ENCODE results near the gene KSR2. TPM values are rescaled to one million over a fixed set of nuclear protein-coding genes. Genes with fewer than 3 reads are reported as not detected.

Gene KSR2
- total RNA-seq, 1 experiment from 2014 or later = 0.02 TPM

- DNase-seq (ENCODE audit: unreplicated experiment) = no peak
- POLR2A ChIA-PET = no interaction called here
- TF ChIP-seq CTCF (IDR thresholded peaks at IDR 0.05; ENCODE audit: unreplicated experiment) = no peak
- no peaks in the 10 kb centered on the region for H3K36me3 Mint-ChIP-seq (ENCODE audit: insufficient read depth, unreplicated experiment)
- H3K27ac Mint-ChIP-seq (ENCODE audit: low read depth, unreplicated experiment) = no peak overlapping the region
- intact Hi-C loops (cut with micrococcal nuclease) = no loop called here
- H3K27me3 Mint-ChIP-seq (ENCODE audit: insufficient read depth, unreplicated experiment) = no peaks in the 10 kb centered on the region
- H3K4me3 Mint-ChIP-seq (ENCODE audit: unreplicated experiment) = no peak overlapping the region
- CTCF ChIA-PET = interaction anchor here (0.6 to 1.2 kb wide), 2 partner anchors 19 to 176 kb away, joined by 3 read pairs; no protein-coding TSS in a partner anchor
- H3K9me3 Mint-ChIP-seq (ENCODE audit: unreplicated experiment) = no peaks in the 10 kb centered on the region
- no TSS peak for BruUV-seq (replicated peaks)
- H3K4me1 Mint-ChIP-seq (ENCODE audit: insufficient read depth, unreplicated experiment) = no peaks in the 10 kb centered on the region
Observed at GRCh38 chr12:117699118-117699517, 269.7 kb downstream of the KSR2 start.

- POLR2A ChIA-PET = no interaction called here
- intact Hi-C loops (cut with micrococcal nuclease) = no loop called here
- no peak for DNase-seq (ENCODE audit: unreplicated experiment)
- Mint-ChIP-seq H3K27ac (ENCODE audit: low read depth, unreplicated experiment) (no peak overlapping the region), H3K9me3 (ENCODE audit: unreplicated experiment) (peaks cover 7% of the 10 kb centered on the region), H3K4me1 (ENCODE audit: insufficient read depth, unreplicated experiment) (no peaks in the 10 kb centered on the region), H3K27me3 (ENCODE audit: insufficient read depth, unreplicated experiment) (no peaks in the 10 kb centered on the region), H3K4me3 (ENCODE audit: unreplicated experiment) (no peak overlapping the region), H3K36me3 (ENCODE audit: insufficient read depth, unreplicated experiment) (no peaks in the 10 kb centered on the region)
- no peak for TF ChIP-seq CTCF (IDR thresholded peaks at IDR 0.05; ENCODE audit: unreplicated experiment)
- no TSS peak for BruUV-seq (replicated peaks)
- CTCF ChIA-PET = interaction anchor here (0.7 to 1.4 kb wide), 4 partner anchors 10 to 460 kb away, joined by 3 to 4 read pairs (median 4); no protein-coding TSS in a partner anchor
Observed at GRCh38 chr12:117695956-117696355, 272.8 kb downstream of the KSR2 start.

- no peak for TF ChIP-seq CTCF (IDR thresholded peaks at IDR 0.05; ENCODE audit: unreplicated experiment)
- CTCF ChIA-PET = no interaction called here
- no TSS peak for BruUV-seq (replicated peaks)
Observed at GRCh38 chr12:117692512-117692911, 276.3 kb downstream of the KSR2 start.

GRCh38 chr12:117689857-117690256 is 278.9 kb downstream of the KSR2 start:
- intact Hi-C loops (cut with micrococcal nuclease) = no loop called here
- H3K4me3 Mint-ChIP-seq (ENCODE audit: unreplicated experiment) = no peak overlapping the region
- POLR2A ChIA-PET = no interaction called here
- no TSS peak for BruUV-seq (replicated peaks)
- no peaks in the 10 kb centered on the region for H3K27me3 Mint-ChIP-seq (ENCODE audit: insufficient read depth, unreplicated experiment)
- peaks cover 14% of the 10 kb centered on the region for H3K9me3 Mint-ChIP-seq (ENCODE audit: unreplicated experiment)
- CTCF ChIA-PET = interaction anchor here (0.6 to 0.7 kb wide), 2 partner anchors 21 to 119 kb away, joined by 3 to 4 read pairs; no protein-coding TSS in a partner anchor
- H3K4me1 Mint-ChIP-seq (ENCODE audit: insufficient read depth, unreplicated experiment) = peaks cover 17% of the 10 kb centered on the region
- H3K36me3 Mint-ChIP-seq (ENCODE audit: insufficient read depth, unreplicated experiment) = no peaks in the 10 kb centered on the region
- DNase-seq (ENCODE audit: unreplicated experiment) = no peak
- TF ChIP-seq CTCF (IDR thresholded peaks at IDR 0.05; ENCODE audit: unreplicated experiment) = no peak
- H3K27ac Mint-ChIP-seq (ENCODE audit: low read depth, unreplicated experiment) = no peak overlapping the region

More at GRCh38 chr12:117692512-117692911, 276.3 kb downstream of the KSR2 start:
- Mint-ChIP-seq H3K4me1 (ENCODE audit: insufficient read depth, unreplicated experiment) (no peaks in the 10 kb centered on the region), H3K27ac (ENCODE audit: low read depth, unreplicated experiment) (no peak overlapping the region), H3K27me3 (ENCODE audit: insufficient read depth, unreplicated experiment) (no peaks in the 10 kb centered on the region), H3K36me3 (ENCODE audit: insufficient read depth, unreplicated experiment) (no peaks in the 10 kb centered on the region), H3K4me3 (ENCODE audit: unreplicated experiment) (no peak overlapping the region), H3K9me3 (ENCODE audit: unreplicated experiment) (peaks cover 14% of the 10 kb centered on the region)
- DNase-seq (ENCODE audit: unreplicated experiment) = no peak
- POLR2A ChIA-PET = interaction anchor here (1.6 kb wide), 1 partner anchor 13 kb away, joined by 4 read pairs; no protein-coding TSS in a partner anchor
- intact Hi-C loops (cut with micrococcal nuclease) = no loop called here

All from MCF 10A (cell line).